NCI-H2196 treated with DMSO at 0.1 percent for 48 hours (cell line): Measurements from ENCODE around the gene TEX28.
"Not testable (repeated sequence)": the region's sequence is repeated elsewhere in the genome, so short reads cannot be mapped to it uniquely, and the experiment has no call there.

ENCODE experiments used
- DNase-seq: peaks from one replicate; lab custom pipeline; 2025; ENCODE audit not compliant: unreplicated experiment; lab: John Stamatoyannopoulos, UW

The TEX28 gene

GRCh38 chrX:154294791-154295574 lies at the start of gene TEX28:
Gene TEX28 (minus strand): TSS chrX:154295124. CDS start chrX:154292117, 3,007 bp downstream.
- no peak for DNase-seq

- DNase-seq, result not testable (repeated sequence)
Observed at GRCh38 chrX:154343620-154344019, 48.7 kb upstream of the TEX28 start.

- DNase-seq, result not testable (repeated sequence)
Observed at GRCh38 chrX:154343063-154343462, 48.1 kb upstream of the TEX28 start.

GRCh38 chrX:154341399-154342298 lies 46.7 kb upstream of the TEX28 start:
- not testable (repeated sequence) for DNase-seq

- DNase-seq, result no peak
Observed at GRCh38 chrX:154334496-154334895, 39.6 kb upstream of the TEX28 start.

GRCh38 chrX:154333837-154334271 lies 38.9 kb upstream of the TEX28 start:
- no peak for DNase-seq

GRCh38 chrX:154333116-154333515 lies 38.2 kb upstream of the TEX28 start:
- DNase-seq, result no peak

- no peak for DNase-seq
Observed at GRCh38 chrX:154332561-154332960, 37.6 kb upstream of the TEX28 start.

- no peak for DNase-seq
Observed at GRCh38 chrX:154329294-154329693, 34.4 kb upstream of the TEX28 start.

GRCh38 chrX:154328646-154329045 lies 33.7 kb upstream of the TEX28 start:
- no peak for DNase-seq

GRCh38 chrX:154327038-154327820 lies 32.3 kb upstream of the TEX28 start:
- no peak for DNase-seq

- no peak for DNase-seq
Observed at GRCh38 chrX:154325541-154325940, 30.6 kb upstream of the TEX28 start.

GRCh38 chrX:154323537-154323936 lies 28.6 kb upstream of the TEX28 start:
- no peak for DNase-seq

- DNase-seq, result no peak
Observed at GRCh38 chrX:154322890-154323289, 28.0 kb upstream of the TEX28 start.

GRCh38 chrX:154321594-154321993 lies 26.7 kb upstream of the TEX28 start:
- DNase-seq, result no peak

- DNase-seq, result no peak
Observed at GRCh38 chrX:154321152-154321551, 26.2 kb upstream of the TEX28 start.

- DNase-seq, result no peak
Observed at GRCh38 chrX:154320406-154320805, 25.5 kb upstream of the TEX28 start.

- no peak for DNase-seq
Observed at GRCh38 chrX:154317391-154317995, 22.6 kb upstream of the TEX28 start.

- DNase-seq, result no peak
Observed at GRCh38 chrX:154315416-154315815, 20.5 kb upstream of the TEX28 start.

- no peak for DNase-seq
Observed at GRCh38 chrX:154313147-154313546, 18.2 kb upstream of the TEX28 start.

- DNase-seq, result no peak
Observed at GRCh38 chrX:154312116-154312515, 17.2 kb upstream of the TEX28 start.
